Renal pelvis (tissue), 4 donors: ENCODE data around the gene TCEA2. TPM values are rescaled to one million over a fixed set of nuclear protein-coding genes. Genes with fewer than 3 reads are reported as not detected.
A peak's percentile ranks its signal among the peaks of the same experiment; 100 is the strongest.

Experiments
- DNase-seq: peaks from one replicate; pipeline ENCODE4 v3.0.0-alpha.2; 2013
- polyA plus RNA-seq, 3 donors: library from polyadenylated mRNA; unstranded; fragments of 120-200 nt; gene quantifications; one replicate each; pipeline ENCODE4 v1.2.1, GENCODE V29; 2013; ENCODE audit not compliant: insufficient read length in 3 of 3

Gene TCEA2
- polyA plus RNA-seq, 3 donors: 88.2 to 97.1 (median 93.6) TPM

DNA sequence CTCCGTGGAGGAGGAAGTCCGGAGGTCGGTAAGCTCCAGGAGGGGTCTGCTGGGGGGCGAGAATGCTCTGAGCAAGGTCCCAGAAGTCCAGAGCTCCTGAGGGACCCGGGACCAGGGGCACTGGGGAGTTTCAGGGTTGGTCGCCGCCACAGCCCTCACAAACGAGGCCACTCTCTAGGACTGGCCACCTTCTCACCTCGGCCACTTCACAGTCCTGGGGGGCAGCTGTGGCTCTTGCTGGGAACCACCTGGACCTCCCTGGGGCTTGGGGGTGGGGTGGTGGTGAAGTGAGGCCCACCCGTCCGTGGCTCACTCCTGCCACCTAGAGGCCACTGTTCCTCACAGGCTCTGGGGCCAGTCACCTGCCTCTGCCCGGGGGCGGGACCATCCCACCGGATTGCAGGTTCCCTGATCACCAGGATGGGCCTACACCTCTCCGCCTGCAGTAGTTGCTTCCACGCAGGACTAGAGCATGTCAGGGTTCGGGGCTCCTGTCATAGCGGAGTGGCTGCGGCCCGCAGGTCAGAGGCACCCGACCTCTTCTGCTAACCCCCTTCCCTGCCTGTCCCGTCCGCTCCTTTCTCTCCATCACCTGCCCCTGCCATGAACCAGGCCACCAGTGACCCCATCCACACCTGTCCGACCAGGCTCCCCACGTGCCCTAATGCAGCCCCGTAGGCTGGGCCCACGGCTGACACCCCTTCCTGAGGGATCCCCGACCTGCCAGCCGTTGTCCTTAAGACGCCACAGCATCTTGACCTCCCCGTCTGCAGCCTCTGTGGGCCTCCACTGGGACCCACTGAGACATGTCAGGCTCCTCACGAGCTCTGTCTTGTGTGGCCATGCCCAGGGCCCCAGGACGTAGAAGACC lies 5.1 kb upstream of the TCEA2 start:
- peak; percentile 73 for DNase-seq

DNA sequence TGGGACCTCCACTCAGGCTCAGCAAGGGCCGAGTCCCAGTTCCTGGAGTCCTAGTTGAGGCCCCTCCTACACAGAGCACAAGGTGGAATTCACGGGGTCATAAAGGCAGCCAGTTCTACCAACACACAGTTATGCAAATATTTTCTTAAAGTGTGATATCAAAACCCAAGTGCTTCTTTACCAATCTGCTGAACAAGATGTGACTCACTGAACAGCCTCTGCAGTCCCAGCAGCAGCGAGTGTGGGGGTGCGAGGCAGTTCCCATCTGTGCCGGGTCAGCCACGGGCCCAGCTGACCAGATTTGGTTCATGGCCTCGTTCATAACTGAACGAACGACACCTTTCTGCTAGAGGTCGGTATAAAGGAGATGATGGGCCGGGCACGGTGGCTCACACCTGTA lies 4.5 kb upstream of the TCEA2 start:
- no peak for DNase-seq

GRCh38 chr20:64062276-64062595 lies 762 bp upstream of the TCEA2 start:
- DNase-seq: no peak

GRCh38 chr20:64063389-64064144 lies 569 bp downstream of the TCEA2 start:
- DNase-seq: no peak

- DNase-seq: no peak
These were observed 1.2 kb downstream of the TCEA2 start for GRCh38 chr20:64064145-64064698.

- DNase-seq: no peak
These were observed 2.3 kb downstream of the TCEA2 start for GRCh38 chr20:64065062-64065973.

DNA sequence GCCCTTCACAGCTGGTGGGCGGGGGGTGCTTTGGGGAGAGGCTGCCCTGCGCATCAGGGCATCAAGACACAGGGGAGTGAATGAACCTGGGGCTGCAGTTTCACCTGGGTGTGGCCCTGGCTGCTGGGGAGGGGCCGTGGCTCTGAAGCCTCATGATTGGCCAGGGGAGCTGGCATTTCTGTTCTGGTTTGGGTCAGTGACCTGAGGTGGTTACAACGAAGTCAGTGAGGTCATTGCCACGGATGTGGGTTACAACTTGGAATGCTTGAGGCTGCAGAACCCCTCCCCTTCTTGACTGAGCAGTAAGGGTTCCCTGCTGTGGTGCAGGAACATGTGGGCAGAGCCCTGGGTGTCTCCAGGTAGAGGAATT lies 3.0 kb downstream of the TCEA2 start:
- DNase-seq: no peak

DNA sequence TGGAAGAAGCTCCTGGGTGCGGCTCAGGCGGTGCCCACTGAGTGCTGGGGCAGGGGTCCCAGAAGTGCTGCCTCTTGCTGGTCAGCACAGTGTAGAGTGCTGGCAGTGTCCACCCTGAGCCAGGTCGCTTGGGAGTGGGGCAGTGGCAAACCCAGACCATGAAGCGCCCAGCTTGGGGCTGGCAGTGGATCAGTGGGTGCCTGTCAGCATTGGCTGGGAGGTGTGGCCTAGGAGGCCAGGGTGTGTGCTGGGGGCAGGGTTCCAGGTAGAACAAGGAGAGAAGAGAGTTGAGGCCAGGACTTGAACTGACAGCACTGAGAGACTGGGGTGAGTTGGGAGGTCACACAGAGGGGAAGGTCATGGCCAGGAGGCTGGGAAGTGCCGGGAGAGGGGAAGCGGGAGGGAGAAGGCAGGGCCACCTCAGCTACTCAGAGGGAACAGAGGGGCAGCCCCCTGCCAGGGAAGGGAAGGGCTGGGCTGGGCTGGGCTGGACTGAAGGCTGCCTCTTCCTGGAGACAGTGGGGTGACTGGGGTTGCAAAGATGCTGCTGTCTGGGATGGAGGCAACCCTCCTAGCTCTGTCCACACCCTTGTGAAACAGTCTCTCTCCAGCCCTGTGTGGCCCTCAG lies 4.1 kb downstream of the TCEA2 start:
- no peak for DNase-seq

DNA sequence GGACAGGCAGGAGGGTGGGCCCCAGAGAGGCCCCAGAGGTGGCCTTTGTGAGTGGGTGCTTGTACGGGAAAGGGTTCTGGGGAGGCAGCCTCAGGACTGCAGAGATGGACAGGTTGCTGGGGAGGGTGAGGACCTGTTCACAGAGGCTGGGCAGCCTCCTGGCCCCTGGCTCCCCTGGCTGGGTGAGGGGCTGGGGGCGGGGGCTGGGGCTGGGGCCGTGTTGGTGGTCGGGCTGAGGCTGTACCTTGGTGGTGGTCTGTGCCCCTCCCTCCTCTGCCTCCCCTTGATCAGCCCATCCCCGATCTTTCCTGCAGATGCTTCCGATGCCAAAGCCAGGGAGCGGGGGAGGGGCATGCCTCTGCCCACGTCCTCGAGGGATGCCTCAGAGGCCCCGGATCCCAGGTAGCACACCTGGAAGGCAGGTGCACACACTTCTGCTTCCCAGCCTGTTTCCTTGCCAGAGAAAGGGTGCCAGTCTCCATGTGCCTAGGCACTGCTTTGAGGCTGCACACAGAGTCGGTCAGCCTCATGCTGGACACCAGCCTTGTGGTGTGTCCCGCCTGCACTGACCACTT lies 4.8 kb downstream of the TCEA2 start:
- DNase-seq: no peak

GRCh38 chr20:64068386-64069208 lies 5.6 kb downstream of the TCEA2 start:
- no peak for DNase-seq

- no peak for DNase-seq
These were observed 6.2 kb downstream of the TCEA2 start for GRCh38 chr20:64069209-64069613.

DNA sequence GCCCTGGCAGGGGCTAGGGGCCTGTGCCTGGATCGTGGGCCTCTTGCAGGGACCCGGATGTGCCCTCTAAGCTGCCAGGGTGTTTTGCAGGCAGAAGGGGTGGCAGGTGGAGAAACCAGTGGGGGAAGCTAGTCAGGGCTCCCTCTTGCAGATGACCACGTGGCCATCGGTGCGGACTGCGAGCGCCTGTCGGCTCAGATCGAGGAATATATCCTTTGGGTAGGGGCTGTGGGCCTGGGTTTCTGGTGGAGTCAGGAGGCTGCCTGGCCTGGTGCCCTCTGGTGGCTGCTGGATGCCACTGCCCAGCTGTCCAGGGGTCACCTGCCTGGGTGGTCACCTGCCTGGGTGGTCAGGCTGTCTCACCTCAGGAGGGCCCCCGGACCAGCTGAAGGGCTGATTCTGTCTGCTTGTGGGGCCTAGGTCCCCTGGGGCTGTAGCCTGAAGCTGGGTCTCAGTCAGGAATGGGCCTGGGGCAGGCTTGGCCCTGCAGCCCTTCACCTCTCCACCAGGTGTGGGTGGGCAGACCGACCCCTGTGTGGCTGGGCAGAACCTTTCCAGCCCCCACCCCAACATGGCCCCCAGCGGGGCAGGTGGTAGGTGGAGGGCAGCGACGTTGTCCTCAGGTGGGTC lies 6.7 kb downstream of the TCEA2 start:
- no peak for DNase-seq

GRCh38 chr20:64070244-64070993 lies 7.4 kb downstream of the TCEA2 start:
- DNase-seq: no peak

DNA sequence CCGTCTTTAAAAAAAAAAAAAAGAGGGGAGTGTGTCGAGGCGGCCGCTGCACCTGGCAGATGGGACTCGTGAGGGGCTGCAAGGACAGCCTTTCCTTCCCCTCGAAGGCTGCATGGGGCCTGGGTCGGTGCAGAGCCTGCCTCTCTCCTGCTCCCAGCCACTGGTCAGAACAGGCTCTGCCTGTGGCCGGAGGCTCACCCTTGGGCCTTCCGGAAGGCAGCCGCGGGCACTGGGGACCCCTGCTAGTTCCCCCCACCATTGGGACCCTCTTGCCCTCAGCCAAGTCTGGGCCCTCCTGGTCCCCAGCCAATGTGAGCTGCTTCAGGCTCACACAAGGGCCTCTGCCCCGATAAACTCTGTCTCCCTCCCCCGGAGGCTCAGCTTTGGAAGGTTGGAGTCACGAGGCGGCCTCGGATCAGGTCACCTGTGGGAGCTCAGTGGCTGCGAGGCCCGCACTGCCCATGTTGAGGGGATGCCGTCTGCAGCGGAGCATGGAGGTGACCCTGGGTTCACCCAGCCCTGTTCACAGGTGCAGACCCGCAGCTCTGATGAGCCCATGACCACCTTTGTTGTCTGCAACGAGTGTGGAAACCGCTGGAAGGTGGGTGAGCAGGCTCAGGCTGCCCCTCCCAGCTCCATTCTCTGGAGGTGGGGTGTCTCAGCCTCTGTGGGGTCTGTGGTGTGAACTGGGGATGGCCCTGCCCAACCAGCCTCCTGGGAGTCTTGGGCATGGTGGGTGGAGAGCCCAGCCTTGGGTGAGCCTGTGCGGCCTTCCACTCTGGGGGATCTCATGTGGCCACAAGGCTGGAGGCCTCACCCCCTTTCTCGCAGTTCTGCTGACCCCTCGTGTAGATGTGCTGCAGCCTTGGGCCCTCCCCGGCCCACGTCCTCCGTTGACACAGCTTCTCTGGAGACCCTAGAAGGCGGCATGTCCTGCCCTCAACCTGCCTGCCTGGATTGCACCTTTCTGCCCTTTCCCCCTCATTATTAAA lies 8.6 kb downstream of the TCEA2 start:
- DNase-seq: no peak

- DNase-seq: no peak
These were observed 9.6 kb downstream of the TCEA2 start for GRCh38 chr20:64072498-64073063.

- no peak for DNase-seq
These were observed 10.6 kb downstream of the TCEA2 start for GRCh38 chr20:64073476-64074183.
